Measurements from ENCODE around the gene PAOX. TPM values are rescaled to one million over a fixed set of nuclear protein-coding genes. Genes with fewer than 3 reads are reported as not detected.

PAOX gene
- total RNA-seq, 2 donors from 2014 or later, result 9.7 to 11.1 TPM

DNA sequence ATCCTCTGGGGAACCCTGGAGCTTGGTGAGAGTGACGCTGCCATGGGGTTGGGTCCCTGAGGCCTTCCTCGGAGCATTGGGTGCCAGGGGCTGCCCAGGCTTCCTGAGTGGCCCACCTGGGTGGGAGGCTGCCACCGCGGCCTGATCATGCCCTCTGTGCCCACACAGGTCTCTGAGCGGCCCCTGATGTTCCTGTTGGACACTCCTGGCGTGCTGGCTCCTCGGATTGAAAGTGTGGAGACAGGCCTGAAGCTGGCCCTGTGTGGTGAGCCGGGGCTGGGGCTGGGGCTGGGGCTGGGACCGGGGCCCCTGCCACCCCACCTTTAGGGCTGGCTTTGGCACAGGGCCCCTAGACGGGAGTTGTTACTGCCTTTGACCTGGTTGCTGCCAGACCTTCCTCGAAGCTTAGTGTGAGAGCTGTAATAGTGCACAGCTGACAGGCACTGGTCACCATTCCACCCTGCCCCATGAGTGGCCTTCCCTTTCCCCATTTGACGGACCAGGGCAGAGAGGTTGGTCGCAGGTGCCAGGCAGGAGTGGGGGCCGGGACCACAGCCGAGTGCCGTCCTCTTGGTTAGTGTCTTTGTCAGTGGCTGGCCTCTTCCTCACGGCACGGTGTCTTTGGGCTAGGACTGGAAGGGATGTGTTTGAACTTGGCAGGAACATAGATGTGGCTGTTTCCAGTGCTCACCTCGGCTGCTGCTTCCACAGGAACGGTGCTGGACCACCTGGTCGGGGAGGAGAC is 23.1 kb downstream of the PAOX start:
- no peaks in the 10 kb centered on the region for H3K9me3 ChIP-seq (ENCODE audit: control insufficient read depth, low read length)
- H3K27me3 Mint-ChIP-seq (ENCODE audit: insufficient read depth), result no peaks in the 10 kb centered on the region
- TF ChIP-seq CTCF (conservative IDR thresholded peaks at IDR 0.05), result no peak
- DNase-seq, result no peak
- H3K9ac ChIP-seq (ENCODE audit: extremely low read depth, low read length, poor library complexity, severe bottlenecking), result no peak overlapping the region
- H3K4me3 Mint-ChIP-seq, result no peak overlapping the region
- H3K4me1 Mint-ChIP-seq, result no peaks in the 10 kb centered on the region
- H3K9me3 Mint-ChIP-seq, result peaks cover 2% of the 10 kb centered on the region
- H3K4me1 ChIP-seq (ENCODE audit: control insufficient read depth, insufficient read depth, low read length), result no peaks in the 10 kb centered on the region
- H3K27ac ChIP-seq (ENCODE audit: low read depth, low read length), result no peak overlapping the region
- no peaks in the 10 kb centered on the region for H3K27me3 ChIP-seq (ENCODE audit: control insufficient read depth, insufficient read depth, low read length, poor library complexity, severe bottlenecking)
- 94 to 98% methylated on average over 13 to 21 of the region's 21 CpGs for WGBS, 2 experiments (ENCODE audit: insufficient coverage in 1 of 2, insufficient read length in 1 of 2)
- H3K27ac Mint-ChIP-seq, result no peak overlapping the region
- no peak overlapping the region for H3K4me3 ChIP-seq (ENCODE audit: low read length)
- peaks cover 81% of the 10 kb centered on the region for H3K36me3 Mint-ChIP-seq (ENCODE audit: low read depth)
- H3K36me3 ChIP-seq (ENCODE audit: control insufficient read depth, insufficient read depth, low read length), result peaks cover 82% of the 10 kb centered on the region

- no peak overlapping the region for H3K4me3 ChIP-seq (ENCODE audit: low read length)
- peaks cover 8% of the 10 kb centered on the region for H3K9me3 Mint-ChIP-seq
- H3K9ac ChIP-seq (ENCODE audit: extremely low read depth, low read length, poor library complexity, severe bottlenecking), result no peak overlapping the region
- H3K36me3 Mint-ChIP-seq (ENCODE audit: low read depth), result peaks cover 82% of the 10 kb centered on the region
- H3K27ac Mint-ChIP-seq, result no peak overlapping the region
- H3K9me3 ChIP-seq (ENCODE audit: control insufficient read depth, low read length), result peaks cover 7% of the 10 kb centered on the region
- 88 to 100% methylated on average over 8 to 16 of the region's 16 CpGs for WGBS, 2 experiments (ENCODE audit: insufficient coverage in 1 of 2, insufficient read length in 1 of 2)
- H3K27me3 ChIP-seq (ENCODE audit: control insufficient read depth, insufficient read depth, low read length, poor library complexity, severe bottlenecking), result no peaks in the 10 kb centered on the region
- H3K4me3 Mint-ChIP-seq, result no peak overlapping the region
- no peaks in the 10 kb centered on the region for H3K4me1 Mint-ChIP-seq
- no peaks in the 10 kb centered on the region for H3K27me3 Mint-ChIP-seq (ENCODE audit: insufficient read depth)
- TF ChIP-seq CTCF (conservative IDR thresholded peaks at IDR 0.05), result no peak
- H3K27ac ChIP-seq (ENCODE audit: low read depth, low read length), result no peak overlapping the region
- H3K4me1 ChIP-seq (ENCODE audit: control insufficient read depth, insufficient read depth, low read length), result no peaks in the 10 kb centered on the region
- no peak for DNase-seq
- H3K36me3 ChIP-seq (ENCODE audit: control insufficient read depth, insufficient read depth, low read length), result peaks cover 82% of the 10 kb centered on the region
Measured at GRCh38 chr10:133403359-133403758, 24.3 kb downstream of the PAOX start.

DNA sequence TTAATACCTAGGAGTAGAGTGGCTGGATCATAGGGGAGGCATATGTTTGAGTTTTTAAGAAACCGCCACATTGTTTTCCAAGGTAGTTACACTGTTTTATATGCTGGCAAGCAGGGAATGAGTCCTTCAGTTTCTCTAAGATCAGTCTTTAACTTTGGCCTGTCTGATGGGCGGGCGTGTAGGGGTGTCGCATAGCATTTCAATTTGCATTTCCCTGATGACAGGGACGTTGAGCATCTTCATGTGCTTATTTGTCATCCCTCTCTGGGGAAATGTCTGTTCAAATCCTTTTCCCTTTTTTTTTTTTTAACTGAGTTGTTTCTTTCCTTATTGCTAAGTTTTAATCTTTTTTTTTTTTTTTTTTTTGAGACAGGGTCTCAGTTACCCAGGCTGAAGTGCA is 24.7 kb downstream of the PAOX start:
- H3K27ac ChIP-seq (ENCODE audit: low read depth, low read length), result no peak overlapping the region
- Mint-ChIP-seq H3K36me3 (ENCODE audit: low read depth) (peaks cover 82% of the 10 kb centered on the region), H3K9me3 (peaks cover 13% of the 10 kb centered on the region), H3K4me1 (no peaks in the 10 kb centered on the region), H3K27ac (no peak overlapping the region), H3K27me3 (ENCODE audit: insufficient read depth) (no peaks in the 10 kb centered on the region), H3K4me3 (no peak overlapping the region)
- TF ChIP-seq CTCF (conservative IDR thresholded peaks at IDR 0.05), result no peak
- DNase-seq, result no peak
- WGBS, 2 experiments (ENCODE audit: insufficient coverage in 1 of 2, insufficient read length in 1 of 2), result 94 to 100% methylated on average over 5 of the region's 5 CpGs
- no peaks in the 10 kb centered on the region for H3K4me1 ChIP-seq (ENCODE audit: control insufficient read depth, insufficient read depth, low read length)
- H3K27me3 ChIP-seq (ENCODE audit: control insufficient read depth, insufficient read depth, low read length, poor library complexity, severe bottlenecking), result no peaks in the 10 kb centered on the region
- H3K4me3 ChIP-seq (ENCODE audit: low read length), result no peak overlapping the region
- H3K9ac ChIP-seq (ENCODE audit: extremely low read depth, low read length, poor library complexity, severe bottlenecking), result no peak overlapping the region
- H3K9me3 ChIP-seq (ENCODE audit: control insufficient read depth, low read length), result peaks cover 11% of the 10 kb centered on the region
- peaks cover 82% of the 10 kb centered on the region for H3K36me3 ChIP-seq (ENCODE audit: control insufficient read depth, insufficient read depth, low read length)

Data from endodermal cell (in vitro differentiated cells).